Smooth muscle cell (in vitro differentiated cells): ENCODE measurements around the gene SORCS2. TPM values are rescaled to one million over a fixed set of nuclear protein-coding genes. Genes with fewer than 3 reads are reported as not detected.

Source experiments
- DNase-seq: peaks from one replicate; lab custom pipeline; 2025; ENCODE audit not compliant: unreplicated experiment; lab: John Stamatoyannopoulos, UW
- H2AFZ ChIP-seq: fragments of 200-600 bp; sonication (generic); 2 replicates; pipeline ENCODE4 v1.6.0; 2016; ENCODE audit warnings: antibody characterized with exemption, low read depth, mild to moderate bottlenecking
- H3F3A ChIP-seq: fragments of 200-600 bp; sonication (generic); 2 replicates; pipeline ENCODE4 v1.6.0; 2017; ENCODE audit warnings: antibody characterized with exemption, low read depth
- H3K27ac ChIP-seq: fragments of 200-600 bp; sonication (generic); 2 replicates; pipeline ENCODE4 v1.5.1; 2016; ENCODE audit warnings: low read depth, mild to moderate bottlenecking
- H3K27me3 ChIP-seq: fragments of 200-600 bp; sonication (generic); 2 replicates; pipeline ENCODE4 v1.6.1; 2016; ENCODE audit warnings: low read depth, mild to moderate bottlenecking
- H3K36me3 ChIP-seq: fragments of 200-600 bp; sonication (generic); 2 replicates; pipeline ENCODE4 v1.5.1; 2016; ENCODE audit warnings: low read depth
- H3K4me1 ChIP-seq: fragments of 200-600 bp; sonication (generic); 2 replicates; pipeline ENCODE4 v1.5.1; 2016; ENCODE audit warnings: low read depth
- H3K4me2 ChIP-seq: fragments of 200-600 bp; sonication (generic); 2 replicates; pipeline ENCODE4 v1.6.0; 2016; ENCODE audit warnings: mild to moderate bottlenecking
- H3K4me3 ChIP-seq: fragments of 200-600 bp; sonication (generic); 2 replicates; pipeline ENCODE4 v1.5.1; 2016; ENCODE audit warnings: mild to moderate bottlenecking
- H3K79me2 ChIP-seq: fragments of 200-600 bp; sonication (generic); 2 replicates; pipeline ENCODE4 v1.6.0; 2016; ENCODE audit warnings: low read depth, mild to moderate bottlenecking
- H3K9ac ChIP-seq: fragments of 200-600 bp; sonication (generic); 2 replicates; pipeline ENCODE4 v1.6.0; 2016; ENCODE audit warnings: low read depth
- H3K9me3 ChIP-seq: fragments of 200-600 bp; sonication (generic); replicated peaks from 2 replicates; pipeline ENCODE4 v1.5.1; 2016; ENCODE audit warnings: low read depth
- H4K20me1 ChIP-seq: fragments of 200-600 bp; sonication (generic); 2 replicates; pipeline ENCODE4 v1.6.0; 2016; ENCODE audit warnings: low read depth
- WGBS: methylation state at CpG from one replicate; pipeline ENCODE4 v1.1.7; 2016; ENCODE audit warnings: low lambda C conversion rate; 5-methylcytosine and 5-hydroxymethylcytosine counted together
- polyA plus RNA-seq: library from polyadenylated mRNA; unstranded; fragments of >200 nt; fragmentation: Nextera tagmentation; extraction: Ambion mirVana; gene quantifications from 2 replicates; pipeline ENCODE4 v1.2.1, GENCODE V29; 2016
- total RNA-seq: library from RNA; depleted of rRNA; stranded (reverse); fragments of >200 nt; gene quantifications from 2 replicates; pipeline ENCODE4 v1.2.3, GENCODE V29; 2014
- TF ChIP-seq, protein P1 (sequence below): fragments of 200-600 bp; sonication (generic); IDR thresholded peaks from 2 replicates; pipeline ENCODE4 v1.5.1; 2017; ENCODE audit warnings: borderline replicate concordance, mild to moderate bottlenecking, antibody characterized with exemption; ENCODE audit not compliant: insufficient read depth, poor library complexity, severe bottlenecking

Gene SORCS2
- total and polyA plus RNA-seq, 2 experiments from 2014 or later = 5.2 to 9.3 TPM

DNA sequence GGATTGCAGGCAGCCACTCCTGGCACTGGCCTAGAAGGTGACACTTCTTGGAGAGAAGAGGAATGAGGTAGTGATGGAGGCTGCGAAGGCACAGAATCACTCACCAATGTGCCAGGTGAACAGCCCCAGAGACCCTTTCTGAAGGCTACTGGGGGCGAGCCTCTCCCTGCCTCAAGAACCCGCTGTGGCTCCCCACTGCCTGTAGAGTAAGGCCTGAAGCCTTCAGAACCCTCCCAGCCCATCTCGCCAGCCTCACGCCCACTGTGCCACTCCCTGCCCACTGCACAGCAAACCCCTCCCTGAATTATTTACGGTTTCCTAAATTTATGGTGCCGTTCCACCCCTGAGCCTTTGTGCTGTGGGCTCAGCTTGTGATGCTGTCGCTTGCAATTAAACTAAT is 24.2 kb upstream of the SORCS2 start:
- Histone ChIP-seq H3K79me2 (no peaks in the 10 kb centered on the region), H3K9me3 (no peaks in the 10 kb centered on the region), H3K27me3 (no peaks in the 10 kb centered on the region), H2AFZ (no peak overlapping the region), H3K4me2 (no peak overlapping the region), H4K20me1 (no peaks in the 10 kb centered on the region), H3K36me3 (no peaks in the 10 kb centered on the region), H3F3A (no peaks in the 10 kb centered on the region), H3K4me1 (no peaks in the 10 kb centered on the region), H3K4me3 (no peak overlapping the region), H3K27ac (no peak overlapping the region), H3K9ac (no peak overlapping the region)
- TF ChIP-seq, protein P1, sequence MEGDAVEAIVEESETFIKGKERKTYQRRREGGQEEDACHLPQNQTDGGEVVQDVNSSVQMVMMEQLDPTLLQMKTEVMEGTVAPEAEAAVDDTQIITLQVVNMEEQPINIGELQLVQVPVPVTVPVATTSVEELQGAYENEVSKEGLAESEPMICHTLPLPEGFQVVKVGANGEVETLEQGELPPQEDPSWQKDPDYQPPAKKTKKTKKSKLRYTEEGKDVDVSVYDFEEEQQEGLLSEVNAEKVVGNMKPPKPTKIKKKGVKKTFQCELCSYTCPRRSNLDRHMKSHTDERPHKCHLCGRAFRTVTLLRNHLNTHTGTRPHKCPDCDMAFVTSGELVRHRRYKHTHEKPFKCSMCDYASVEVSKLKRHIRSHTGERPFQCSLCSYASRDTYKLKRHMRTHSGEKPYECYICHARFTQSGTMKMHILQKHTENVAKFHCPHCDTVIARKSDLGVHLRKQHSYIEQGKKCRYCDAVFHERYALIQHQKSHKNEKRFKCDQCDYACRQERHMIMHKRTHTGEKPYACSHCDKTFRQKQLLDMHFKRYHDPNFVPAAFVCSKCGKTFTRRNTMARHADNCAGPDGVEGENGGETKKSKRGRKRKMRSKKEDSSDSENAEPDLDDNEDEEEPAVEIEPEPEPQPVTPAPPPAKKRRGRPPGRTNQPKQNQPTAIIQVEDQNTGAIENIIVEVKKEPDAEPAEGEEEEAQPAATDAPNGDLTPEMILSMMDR = no peak
- WGBS = 96% methylated on average over 8 of the region's 8 CpGs
- no peak for DNase-seq

DNA sequence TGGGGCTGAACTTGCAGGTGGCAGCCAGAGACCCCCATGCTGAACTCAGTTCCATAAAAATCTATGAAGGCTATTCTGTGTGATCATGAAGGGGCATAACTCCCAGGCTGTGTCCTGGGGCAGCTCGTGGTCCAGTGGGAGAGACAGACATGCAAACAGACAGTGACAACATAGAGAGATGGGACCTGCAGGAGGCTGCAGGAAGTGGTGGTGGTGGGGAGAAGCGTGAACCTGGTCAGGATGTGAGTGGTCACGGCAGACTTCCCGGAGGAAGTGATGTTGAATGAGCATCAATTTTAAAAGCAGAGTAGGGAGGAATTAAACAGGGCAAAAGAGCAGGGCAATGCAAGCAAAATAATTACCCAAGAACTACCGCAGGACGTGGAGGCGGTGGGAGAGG is 23.2 kb upstream of the SORCS2 start:
- Histone ChIP-seq H3K9me3 (no peaks in the 10 kb centered on the region), H4K20me1 (no peaks in the 10 kb centered on the region), H3K27ac (no peak overlapping the region), H3K4me2 (no peak overlapping the region), H3F3A (no peaks in the 10 kb centered on the region), H3K79me2 (no peaks in the 10 kb centered on the region), H3K9ac (no peak overlapping the region), H3K4me1 (no peaks in the 10 kb centered on the region), H3K27me3 (no peaks in the 10 kb centered on the region), H3K36me3 (no peaks in the 10 kb centered on the region), H3K4me3 (no peak overlapping the region), H2AFZ (no peak overlapping the region)
- no peak for DNase-seq
- TF ChIP-seq, protein P1 = no peak
- WGBS = 95% methylated on average over 7 of the region's 7 CpGs

DNA sequence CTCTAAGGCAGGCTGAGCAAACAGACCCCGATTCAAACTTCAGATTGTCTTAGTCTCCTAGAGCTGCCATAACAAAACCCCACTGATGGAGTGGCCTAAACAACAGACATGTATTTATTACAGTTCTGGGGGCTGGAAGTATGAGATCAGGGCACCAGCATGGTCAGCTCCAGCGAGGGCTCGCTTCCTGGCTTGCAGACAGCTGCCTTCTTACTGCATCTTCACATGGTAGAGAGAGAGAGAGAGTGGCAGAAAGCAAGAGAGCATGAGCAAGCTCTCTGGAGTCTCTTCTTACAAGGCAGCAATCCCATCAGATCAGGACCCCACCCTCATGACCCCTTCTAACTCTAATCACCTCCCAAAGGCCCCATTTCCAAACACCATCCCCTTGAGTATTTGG is 22.3 kb upstream of the SORCS2 start:
- H3K9ac ChIP-seq = no peak overlapping the region
- H3K27ac ChIP-seq = no peak overlapping the region
- H3K79me2 ChIP-seq = no peaks in the 10 kb centered on the region
- no peak for DNase-seq
- H3K4me1 ChIP-seq = no peaks in the 10 kb centered on the region
- H3K9me3 ChIP-seq = no peaks in the 10 kb centered on the region
- TF ChIP-seq, protein P1 = no peak
- no peaks in the 10 kb centered on the region for H3K36me3 ChIP-seq
- H3K27me3 ChIP-seq = no peaks in the 10 kb centered on the region
- 89% methylated on average over 3 of the region's 3 CpGs for WGBS
- H3F3A ChIP-seq = no peaks in the 10 kb centered on the region
- no peaks in the 10 kb centered on the region for H4K20me1 ChIP-seq
- no peak overlapping the region for H2AFZ ChIP-seq
- H3K4me3 ChIP-seq = no peak overlapping the region
- no peak overlapping the region for H3K4me2 ChIP-seq

DNA sequence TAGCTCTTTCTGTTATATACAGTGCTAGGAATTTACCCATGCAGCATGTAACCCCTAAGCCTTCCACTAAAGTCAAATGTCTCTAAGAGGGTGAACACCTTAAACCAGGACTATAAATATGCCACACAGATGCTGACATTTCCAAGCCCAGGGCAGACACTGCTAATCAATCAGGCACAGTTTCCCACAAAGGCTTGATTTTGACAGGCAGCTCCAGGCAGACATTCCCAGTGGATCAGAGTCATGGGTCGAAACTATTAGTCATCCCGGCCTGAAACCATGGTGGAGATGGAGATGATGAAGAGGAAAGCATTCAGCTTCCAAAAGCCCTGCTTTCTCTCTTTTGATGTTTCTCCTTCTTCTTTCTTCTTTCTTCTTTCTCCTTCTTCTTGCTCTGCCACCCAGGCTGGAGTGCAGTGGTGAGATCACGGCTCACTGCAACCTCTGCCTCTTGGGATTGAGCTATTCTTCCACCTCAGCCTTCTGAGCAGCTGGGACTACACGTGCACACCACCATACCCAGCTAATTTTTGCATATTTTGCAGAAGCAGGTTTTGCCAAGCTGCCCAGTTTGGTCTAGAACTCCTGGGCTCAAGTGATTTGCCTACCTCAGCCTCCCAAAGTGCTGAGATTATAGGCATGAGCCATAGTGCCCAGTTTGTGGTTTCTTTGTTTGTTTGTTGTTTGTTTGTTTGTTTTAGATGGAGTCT is 21.0 kb upstream of the SORCS2 start:
- Histone ChIP-seq H3K9ac (no peak overlapping the region), H3K36me3 (no peaks in the 10 kb centered on the region), H3K4me3 (no peak overlapping the region), H3F3A (no peaks in the 10 kb centered on the region), H3K27me3 (no peaks in the 10 kb centered on the region), H3K27ac (no peak overlapping the region), H4K20me1 (no peaks in the 10 kb centered on the region), H3K9me3 (no peaks in the 10 kb centered on the region), H2AFZ (no peak overlapping the region), H3K4me2 (no peak overlapping the region), H3K4me1 (no peaks in the 10 kb centered on the region), H3K79me2 (no peaks in the 10 kb centered on the region)
- no peak for DNase-seq
- WGBS = 68% methylated on average over 4 of the region's 4 CpGs
- TF ChIP-seq, protein P1 = no peak
